ENCODE data around the gene SLC37A1.

Gene SLC37A1

GRCh38 chr21:42579456-42580075 is 65.9 kb downstream of the SLC37A1 start:
- DNase-seq (ENCODE audit: low spot score): no peak

DNA sequence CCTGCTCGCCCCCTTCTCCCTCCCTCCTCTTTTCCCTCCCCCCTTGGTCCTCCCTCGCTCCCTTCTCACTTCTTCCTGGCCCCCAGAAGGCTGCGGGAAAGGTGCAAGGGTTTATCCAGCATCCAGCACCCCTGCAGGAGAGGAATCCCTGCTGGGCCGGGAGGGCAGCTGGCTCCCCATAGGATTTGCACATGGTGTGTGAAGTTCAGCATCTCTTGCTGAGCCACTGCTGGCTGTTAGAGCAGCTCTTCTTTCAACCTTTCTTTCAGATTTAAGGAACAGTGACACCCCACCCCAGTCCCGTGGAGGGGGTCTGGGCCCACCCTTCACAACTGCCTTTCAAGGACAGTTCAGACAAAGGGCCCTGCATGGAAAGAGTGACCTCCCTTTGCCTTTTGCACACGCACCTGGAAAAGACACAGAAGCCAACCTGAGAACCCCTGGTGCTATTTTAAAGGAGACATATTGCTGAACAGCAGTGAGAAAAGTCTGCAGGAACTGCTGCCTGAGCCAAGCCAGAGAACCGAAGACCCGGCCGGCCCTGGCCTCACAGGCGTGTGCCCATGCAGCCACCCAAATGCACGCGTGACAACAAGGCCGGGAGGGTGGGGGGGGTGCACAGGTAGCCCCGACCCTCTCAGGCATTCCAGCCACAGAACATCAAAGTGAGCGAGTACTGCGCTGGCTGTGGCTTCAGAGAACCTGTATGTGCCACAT is 66.6 kb downstream of the SLC37A1 start:
- DNase-seq (ENCODE audit: low spot score): no peak

DNA sequence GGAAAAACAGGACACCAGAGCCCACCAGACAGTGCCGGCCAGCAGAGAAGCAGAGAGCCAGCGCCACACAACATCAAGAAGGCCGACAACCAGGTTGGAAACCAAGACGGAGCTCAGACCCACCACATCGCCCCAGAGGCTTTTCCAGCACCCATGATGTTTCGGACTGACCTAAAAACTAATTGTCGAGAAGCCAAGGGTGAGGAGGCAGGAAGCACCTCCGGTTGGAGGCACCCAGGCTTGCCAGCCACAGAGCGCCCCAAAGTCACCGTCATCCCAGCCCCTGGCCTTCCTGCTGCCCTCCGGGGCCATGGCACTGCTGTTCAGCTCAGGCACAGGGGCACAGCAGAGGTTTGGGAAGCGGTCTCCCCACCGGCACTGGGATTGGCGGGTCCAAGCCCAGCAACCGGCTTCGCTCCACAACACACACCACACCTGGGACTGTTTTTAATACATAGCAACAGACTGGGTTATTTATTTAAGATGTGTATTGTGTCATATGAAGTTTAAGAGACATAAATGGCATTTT is 67.2 kb downstream of the SLC37A1 start:
- DNase-seq (ENCODE audit: low spot score): no peak

DNA sequence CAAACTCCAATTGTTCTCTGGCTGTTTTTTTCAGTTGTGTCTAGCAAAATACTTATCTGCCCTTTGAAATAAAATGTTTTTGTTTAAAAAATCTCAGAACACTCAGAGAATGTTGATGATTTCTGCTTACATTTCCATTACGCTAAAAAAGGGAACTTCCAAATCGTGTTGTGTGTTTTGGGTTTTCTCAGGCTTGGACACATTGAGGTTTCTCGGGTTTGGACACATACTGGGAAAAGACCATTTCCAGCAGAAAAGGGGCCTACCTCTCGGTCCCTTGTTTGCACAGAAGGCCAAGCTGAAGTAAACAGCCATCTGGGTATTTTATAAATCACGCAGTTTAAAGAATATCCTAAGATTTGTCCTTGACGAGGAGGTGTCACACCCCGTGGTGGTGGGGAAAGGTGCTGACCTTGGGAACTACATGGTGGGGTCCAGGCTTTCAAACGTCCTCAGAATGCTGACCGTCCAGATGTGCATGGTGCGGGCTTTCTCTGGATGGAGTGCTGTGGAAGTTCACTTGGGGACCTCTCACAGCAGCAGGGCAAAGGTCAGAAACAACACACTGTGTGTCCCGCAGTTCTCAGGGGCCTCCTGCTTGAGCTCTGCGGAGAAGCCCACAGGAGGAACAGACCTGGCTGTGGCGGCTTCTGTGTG is 67.8 kb downstream of the SLC37A1 start:
- no peak for DNase-seq (ENCODE audit: low spot score)

DNA sequence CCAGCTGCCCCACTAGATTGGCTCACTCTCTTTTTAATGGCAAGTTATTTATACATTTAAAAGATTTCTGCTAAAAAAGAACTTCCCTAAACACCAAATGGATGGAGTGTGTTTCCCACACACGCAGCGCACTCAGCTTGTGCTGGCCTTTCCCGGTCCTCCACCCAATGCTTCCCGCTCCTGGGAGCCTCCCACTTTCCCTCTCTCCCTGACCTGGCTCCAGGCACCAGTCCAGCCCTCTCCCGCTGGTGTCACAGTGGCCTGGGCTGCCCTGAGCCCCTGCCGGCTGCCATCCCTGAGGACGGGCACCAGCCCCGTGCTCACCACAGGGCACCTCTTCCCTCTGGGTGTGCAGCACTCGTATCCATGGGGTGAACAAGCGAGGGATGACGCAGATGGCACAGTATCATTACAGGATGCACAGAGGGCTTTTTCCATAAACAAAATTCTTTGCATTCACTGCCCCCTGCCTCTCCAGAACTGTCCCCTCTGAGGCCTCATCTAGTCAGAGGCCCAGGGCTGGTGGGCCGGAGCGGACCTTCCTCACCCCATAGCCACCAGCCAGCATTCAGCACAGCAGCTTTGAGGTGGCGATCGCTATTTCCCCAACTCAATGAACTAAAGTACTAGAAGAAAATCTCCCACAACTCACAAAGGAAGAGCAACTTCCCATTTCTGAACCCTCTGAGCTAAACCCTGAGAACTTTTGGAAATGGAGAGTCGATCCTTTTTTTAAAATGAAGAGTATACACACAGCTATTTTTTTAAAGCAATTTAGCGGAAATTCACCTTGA is 68.5 kb downstream of the SLC37A1 start:
- no peak for DNase-seq (ENCODE audit: low spot score)

DNA sequence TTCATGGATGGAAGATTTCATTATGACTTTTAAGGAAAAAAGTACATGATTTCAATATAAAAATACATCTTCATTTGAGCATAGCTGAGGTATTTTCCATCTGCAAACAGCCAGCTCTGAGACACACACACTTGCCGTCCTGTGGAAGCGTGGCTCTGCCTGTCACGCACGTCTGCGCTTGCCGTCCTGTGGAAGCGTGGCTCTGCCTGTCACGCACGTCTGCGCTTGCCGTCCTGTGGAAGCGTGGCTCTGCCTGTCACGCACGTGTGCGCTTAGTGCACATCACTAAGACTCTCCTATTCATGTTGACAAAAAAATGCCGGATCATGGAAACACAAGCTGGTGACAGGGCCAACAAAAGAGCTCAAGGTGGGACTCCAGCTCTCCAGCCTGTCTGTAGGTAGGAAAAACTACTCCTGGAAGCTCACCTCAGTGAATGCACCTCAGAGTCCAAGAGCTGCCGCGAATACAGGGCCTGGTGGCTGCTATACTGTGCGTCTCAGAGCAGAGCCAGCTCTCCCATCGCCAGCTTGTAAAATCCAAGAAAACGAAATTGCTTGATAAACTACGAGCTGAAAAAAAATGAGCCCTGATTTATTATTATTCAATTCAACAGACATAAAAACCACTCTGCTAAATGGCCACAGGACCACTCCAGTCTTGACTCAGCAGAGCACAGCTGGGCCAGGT is 69.3 kb downstream of the SLC37A1 start:
- no peak for DNase-seq (ENCODE audit: low spot score)

DNA sequence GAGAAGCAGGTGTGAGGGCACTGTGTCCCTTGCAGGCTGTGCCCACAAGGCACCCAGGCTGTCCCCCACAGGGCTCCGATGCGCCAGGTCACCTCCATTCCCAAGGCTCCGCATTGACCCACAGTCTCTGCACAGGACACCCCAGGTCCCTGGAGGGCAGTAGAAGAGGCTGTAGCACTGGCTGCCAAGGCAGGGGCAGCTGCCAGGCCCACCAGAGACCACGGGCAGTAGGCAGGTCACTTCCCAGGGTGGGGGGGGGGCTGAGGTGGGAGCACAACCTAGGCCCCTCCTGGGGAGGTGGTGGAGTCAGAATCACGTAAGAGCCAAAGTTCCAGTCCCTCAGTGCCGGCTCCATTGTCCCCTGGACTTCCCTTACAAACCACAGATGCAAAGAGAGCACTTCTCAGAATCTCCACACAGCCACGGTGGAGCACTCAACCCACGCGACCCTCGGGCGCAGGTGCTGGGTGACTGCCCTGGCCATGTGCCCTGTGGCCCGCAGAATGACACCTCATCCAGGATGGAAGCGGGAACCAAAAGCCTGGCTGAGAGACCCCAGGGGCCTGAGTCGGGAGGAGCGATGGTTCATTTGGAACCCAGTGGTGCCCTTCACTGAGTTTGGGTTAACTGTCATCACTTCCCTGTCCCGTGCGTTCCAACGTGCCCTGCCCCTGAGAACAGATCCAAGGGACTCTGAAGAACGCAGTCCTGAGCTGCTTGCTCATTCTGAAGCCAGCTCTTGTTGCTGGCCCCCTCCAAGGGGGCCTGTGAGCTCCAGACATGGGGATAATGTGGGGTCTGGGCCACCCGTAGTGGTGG is 70.0 kb downstream of the SLC37A1 start:
- DNase-seq (ENCODE audit: low spot score): no peak

GRCh38 chr21:42584296-42584641 is 70.6 kb downstream of the SLC37A1 start:
- DNase-seq (ENCODE audit: low spot score): no peak

GRCh38 chr21:42585881-42586280 is 72.2 kb downstream of the SLC37A1 start:
- no peak for DNase-seq (ENCODE audit: low spot score)

DNA sequence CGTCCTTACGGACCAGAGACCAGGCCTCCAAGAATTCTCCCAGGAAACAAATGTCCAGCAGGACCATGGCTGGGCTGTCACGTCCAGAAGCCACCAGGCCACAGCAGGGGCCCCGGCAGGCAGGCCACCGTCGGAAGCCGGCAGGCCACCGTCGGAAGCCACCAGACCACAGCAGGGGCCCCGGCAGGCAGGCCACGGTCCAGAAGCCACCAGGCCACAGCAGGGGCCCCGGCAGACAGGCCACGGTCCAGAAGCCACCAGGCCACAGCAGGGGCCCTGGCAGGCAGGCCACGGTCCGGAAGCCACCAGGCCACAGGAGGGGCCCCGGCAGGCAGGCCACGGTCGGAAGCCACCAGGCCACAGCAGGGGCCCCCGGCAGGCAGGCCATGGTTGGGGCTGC is 72.8 kb downstream of the SLC37A1 start:
- no peak for DNase-seq (ENCODE audit: low spot score)

DNA sequence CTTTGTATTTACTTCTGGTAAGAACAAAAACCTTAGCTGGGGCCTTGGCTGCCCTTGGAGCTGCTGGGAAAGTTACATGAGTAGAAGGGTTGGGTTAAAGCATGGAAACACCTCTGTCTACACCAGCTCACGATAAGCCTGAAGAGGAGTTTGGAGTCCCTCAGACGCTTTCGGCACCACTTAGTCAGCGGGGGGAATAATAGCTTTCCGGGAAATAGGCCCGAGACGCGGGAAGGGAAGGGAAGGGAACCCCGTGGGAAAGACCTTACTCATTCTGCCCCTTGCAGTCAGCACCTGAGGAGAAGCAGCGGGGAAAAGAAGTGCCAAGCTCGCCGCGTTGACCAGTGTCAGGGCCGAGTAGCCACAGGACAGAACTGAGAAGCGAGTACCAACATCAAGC is 73.4 kb downstream of the SLC37A1 start:
- DNase-seq (ENCODE audit: low spot score): no peak

- DNase-seq (ENCODE audit: low spot score): no peak
Measured at GRCh38 chr21:42590431-42591131, 76.9 kb downstream of the SLC37A1 start.

DNA sequence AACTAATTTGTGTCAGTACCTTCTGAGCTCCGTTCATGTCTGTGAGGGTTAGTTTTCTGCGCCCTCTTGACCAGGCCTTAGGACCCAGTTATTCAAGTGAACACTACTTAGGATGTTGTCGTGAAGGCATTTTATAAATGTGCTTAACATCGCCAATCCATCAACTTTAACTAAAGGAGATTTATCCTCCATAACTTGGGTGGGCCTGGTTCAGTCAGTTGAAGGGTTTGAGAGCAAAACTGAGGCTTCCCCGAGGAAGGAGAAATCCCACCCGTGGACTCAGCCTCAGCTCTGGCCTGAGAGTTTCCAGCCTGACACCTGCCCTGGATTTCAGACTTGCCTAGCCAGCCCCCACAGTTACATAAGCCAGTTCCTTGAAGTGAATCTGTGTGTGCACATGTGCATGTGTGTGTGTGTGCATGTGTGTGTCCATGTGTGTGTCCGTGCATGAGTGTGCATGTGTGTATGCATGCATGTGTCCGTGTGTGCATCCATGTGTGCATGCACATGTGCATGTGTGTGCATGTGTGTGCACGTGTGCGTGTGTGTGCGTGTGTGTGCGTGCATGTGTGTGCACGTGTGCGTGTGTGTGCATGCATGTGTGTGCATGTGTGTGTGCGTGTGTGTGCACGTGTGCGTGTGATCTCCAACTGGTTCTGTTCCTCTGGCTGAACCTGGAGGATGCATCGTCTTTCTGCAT is 77.7 kb downstream of the SLC37A1 start:
- DNase-seq (ENCODE audit: low spot score): no peak

- no peak for DNase-seq (ENCODE audit: low spot score)
Measured at GRCh38 chr21:42592156-42592820, 78.6 kb downstream of the SLC37A1 start.

GRCh38 chr21:42593007-42593814 is 79.6 kb downstream of the SLC37A1 start:
- peak; percentile 93 for DNase-seq (ENCODE audit: low spot score)

DNA sequence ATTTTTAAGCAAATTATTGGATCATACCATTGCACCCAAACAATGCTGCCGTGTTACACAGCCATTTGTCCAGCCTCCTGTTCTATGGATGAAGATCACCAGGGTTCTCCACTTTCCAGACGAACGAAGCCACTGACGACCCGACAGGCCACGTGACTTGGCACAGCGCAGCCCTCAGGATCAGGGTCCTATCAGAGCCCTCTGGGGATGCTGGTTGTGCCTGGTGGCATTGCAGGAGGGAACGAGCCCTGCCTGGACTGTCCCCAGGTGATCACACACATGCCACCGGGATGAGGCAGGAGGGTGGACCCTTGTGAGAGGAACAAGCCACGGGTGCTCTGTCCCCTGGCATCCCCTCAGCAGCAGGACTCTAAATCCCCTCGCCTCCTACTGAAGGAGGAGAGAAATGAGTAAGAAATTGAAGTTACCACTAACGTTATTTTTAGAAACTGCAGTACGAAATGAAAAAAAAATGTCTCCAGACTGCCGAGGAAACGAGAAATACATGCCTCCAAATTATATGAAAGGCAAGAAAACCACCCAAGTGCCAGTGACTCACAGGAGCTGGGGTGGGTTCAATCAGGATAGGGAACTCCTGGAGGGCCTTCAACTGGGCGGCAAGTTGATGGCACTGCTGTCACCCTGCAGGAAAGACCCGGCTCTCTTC is 81.1 kb downstream of the SLC37A1 start:
- DNase-seq (ENCODE audit: low spot score): no peak

DNA sequence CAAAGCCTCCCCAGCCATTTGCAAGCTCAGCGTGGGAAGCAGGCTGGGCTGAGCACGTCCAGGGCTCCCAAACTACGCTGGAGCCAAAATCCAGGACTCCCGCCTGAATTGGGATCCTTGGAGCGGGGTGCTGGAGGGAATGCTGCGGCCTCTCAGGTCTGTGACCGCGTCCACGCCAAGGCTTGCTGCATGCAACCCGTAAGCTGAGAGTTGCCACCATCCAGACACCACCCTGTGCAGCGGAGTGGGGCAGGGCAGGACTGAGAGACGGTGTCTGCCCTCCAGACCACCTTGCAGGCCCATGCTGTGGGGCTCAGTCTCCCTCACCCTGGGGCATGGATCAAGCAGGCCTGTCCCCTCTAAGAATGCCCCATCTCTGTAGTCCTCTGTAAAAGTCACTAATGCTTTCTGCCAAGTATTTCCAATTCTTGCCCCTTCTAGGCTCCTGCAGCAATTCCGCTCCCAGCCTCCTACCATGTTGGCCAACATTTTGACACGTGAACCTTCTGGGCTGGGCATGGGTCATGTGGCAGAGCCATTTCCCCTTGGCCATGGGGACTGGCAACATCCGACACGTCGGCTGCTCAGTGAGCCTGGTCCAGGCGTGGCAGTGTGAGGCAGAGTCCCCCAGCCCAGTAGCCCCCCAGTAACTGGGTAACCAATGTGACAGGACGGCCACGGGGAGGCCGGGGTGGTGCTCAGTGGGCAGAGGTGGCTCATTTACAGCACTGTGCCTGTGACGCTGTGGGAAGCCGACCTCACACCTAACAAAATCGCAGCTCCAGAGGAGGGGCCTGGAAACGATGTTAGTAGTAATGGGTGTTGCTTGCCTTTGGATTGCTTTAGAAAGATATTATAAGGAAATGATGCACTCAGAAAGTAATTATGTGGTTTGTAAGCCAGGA is 81.9 kb downstream of the SLC37A1 start:
- DNase-seq (ENCODE audit: low spot score): no peak
